Measurements from ENCODE around the gene KIF17. TPM values are rescaled to one million over a fixed set of nuclear protein-coding genes. Genes with fewer than 3 reads are reported as not detected.
A peak's percentile ranks its signal among the peaks of the same experiment; 100 is the strongest.

Gene KIF17
- total RNA-seq, 1 donor from 2014 or later: 2.2 TPM

DNA sequence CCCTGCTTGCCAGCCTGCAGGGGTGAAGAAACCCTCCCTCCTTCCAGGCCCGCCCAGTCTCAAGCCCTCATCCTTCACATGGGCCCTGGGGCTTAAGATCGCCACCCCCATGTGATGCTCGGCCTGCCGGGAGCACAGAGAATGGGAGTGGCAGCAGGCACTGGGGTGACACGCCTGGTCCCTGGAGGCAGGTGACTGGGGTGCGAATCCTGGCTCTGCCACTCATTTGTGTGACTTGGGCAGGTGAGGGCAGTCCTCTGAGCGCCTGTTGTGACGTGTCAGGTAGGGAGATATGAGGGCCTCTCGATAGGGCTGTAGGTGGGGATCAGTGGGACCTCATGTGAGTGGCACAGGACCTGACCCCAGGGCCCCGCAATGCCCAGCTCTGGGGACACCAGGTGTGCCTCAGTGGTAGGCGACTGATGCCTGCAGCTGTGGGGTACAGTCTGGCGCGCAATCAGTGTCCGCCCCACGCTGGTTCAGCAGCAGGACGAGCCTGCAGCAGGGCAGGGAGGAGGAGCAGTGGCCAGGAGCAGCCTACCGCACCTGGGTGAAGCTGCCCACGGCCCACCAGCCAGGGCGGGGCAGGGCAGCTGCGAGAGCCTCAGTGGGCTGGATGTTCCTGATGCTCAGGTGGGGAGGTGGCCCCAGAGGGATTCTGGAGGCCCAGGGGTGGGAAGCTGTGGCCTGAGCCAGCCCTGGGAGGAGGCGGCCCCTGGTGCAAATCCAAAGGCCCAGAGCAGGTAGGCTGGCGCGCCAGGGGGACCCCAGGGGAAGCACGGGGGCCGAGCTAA lies 8.5 kb upstream of the KIF17 start:
- no peak overlapping the region for H3K4me2 ChIP-seq (ENCODE audit: low read length)
- no peak for TF ChIP-seq EZH2 (IDR thresholded peaks at IDR 0.05; ENCODE audit: insufficient read depth, low read length)
- TF ChIP-seq, protein P1, sequence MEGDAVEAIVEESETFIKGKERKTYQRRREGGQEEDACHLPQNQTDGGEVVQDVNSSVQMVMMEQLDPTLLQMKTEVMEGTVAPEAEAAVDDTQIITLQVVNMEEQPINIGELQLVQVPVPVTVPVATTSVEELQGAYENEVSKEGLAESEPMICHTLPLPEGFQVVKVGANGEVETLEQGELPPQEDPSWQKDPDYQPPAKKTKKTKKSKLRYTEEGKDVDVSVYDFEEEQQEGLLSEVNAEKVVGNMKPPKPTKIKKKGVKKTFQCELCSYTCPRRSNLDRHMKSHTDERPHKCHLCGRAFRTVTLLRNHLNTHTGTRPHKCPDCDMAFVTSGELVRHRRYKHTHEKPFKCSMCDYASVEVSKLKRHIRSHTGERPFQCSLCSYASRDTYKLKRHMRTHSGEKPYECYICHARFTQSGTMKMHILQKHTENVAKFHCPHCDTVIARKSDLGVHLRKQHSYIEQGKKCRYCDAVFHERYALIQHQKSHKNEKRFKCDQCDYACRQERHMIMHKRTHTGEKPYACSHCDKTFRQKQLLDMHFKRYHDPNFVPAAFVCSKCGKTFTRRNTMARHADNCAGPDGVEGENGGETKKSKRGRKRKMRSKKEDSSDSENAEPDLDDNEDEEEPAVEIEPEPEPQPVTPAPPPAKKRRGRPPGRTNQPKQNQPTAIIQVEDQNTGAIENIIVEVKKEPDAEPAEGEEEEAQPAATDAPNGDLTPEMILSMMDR (IDR thresholded peaks at IDR 0.05; ENCODE audit: insufficient read depth, low read depth, low read length): no peak
- H3K27me3 ChIP-seq (ENCODE audit: insufficient read depth, low read length): peaks cover 5% of the 10 kb centered on the region
- no peaks in the 10 kb centered on the region for H3K79me2 ChIP-seq (ENCODE audit: insufficient read depth, low read length)
- H2AFZ ChIP-seq (ENCODE audit: low read depth, low read length): no peak overlapping the region
- H3K27ac Mint-ChIP-seq (ENCODE audit: unreplicated experiment): no peak overlapping the region
- FAIRE-seq: no peak
- H3K36me3 ChIP-seq (ENCODE audit: insufficient read depth, low read length): no peaks in the 10 kb centered on the region
- H3K27me3 Mint-ChIP-seq (ENCODE audit: low read depth, unreplicated experiment): peaks cover 14% of the 10 kb centered on the region
- no peaks in the 10 kb centered on the region for H3K4me1 ChIP-seq (ENCODE audit: insufficient read depth, low read length)
- peaks cover 2% of the 10 kb centered on the region for H3K36me3 Mint-ChIP-seq (ENCODE audit: low read depth, unreplicated experiment)
- no peak for DNase-seq (ENCODE audit: low read depth)
- peaks cover 2% of the 10 kb centered on the region for H3K4me1 Mint-ChIP-seq (ENCODE audit: low read depth, unreplicated experiment)
- H3K9me3 ChIP-seq (ENCODE audit: insufficient read depth, low read depth, low read length): no peaks in the 10 kb centered on the region
- no peak overlapping the region for H3K4me3 Mint-ChIP-seq (ENCODE audit: unreplicated experiment)
- H3K9me3 Mint-ChIP-seq (ENCODE audit: unreplicated experiment): no peaks in the 10 kb centered on the region
- no peak overlapping the region for H3K9ac ChIP-seq (ENCODE audit: low read length)
- H4K20me1 ChIP-seq (ENCODE audit: insufficient read depth, low read length): peaks cover 4% of the 10 kb centered on the region
- H3K4me3 ChIP-seq (ENCODE audit: insufficient read depth, low read depth, low read length): no peak overlapping the region
- H3K27ac ChIP-seq (ENCODE audit: low read depth, low read length): no peak overlapping the region

DNA sequence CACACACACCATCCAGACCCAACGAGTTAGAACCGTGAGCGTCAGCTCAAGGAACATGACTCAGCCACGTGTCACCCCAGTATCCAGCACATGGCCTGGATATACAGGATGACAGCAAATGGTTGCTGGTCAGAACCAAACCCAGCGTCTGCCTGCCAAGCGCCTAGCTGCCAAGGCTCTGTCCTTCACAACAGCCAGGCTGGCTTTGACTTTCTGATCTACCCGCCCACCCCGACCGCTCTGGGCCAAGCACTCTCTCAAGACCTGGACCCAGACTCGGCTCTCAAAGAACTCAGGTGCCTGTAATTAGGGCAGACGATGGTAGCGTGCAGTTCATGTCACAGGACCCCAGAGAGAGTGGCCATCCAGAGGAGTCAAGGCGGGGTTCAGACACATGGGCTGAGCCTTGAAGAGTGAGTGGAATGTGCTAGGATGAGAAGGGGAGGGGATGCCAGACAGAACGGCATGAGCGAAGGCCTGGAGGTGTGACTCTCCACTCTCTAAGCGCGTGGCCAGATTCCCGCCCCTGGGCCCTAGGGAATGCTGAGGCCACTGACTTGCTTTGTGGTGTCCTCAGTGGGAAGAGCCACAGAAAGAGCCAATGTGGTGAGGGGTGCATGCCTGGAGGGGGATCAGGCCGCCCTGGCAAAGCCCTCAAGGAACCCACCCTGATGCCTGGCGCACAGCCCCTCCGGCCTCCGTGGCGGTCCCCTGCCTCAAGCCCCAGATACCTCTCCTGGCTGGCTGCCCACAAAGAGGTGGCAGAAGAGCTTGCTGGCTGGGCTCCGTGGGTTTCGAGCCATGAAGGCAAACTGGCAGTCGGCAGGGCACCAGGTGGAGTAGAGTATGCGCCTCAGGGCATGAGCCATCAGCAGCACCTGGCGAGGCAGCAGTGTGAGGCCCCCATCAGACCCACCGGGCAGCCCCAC lies 7.6 kb upstream of the KIF17 start:
- DNase-seq (ENCODE audit: low read depth): peak; percentile 47

More for the DNA sequence above, 7.6 kb upstream of the KIF17 start:
- H3K4me2 ChIP-seq (ENCODE audit: low read length): no peak overlapping the region
- no peaks in the 10 kb centered on the region for H3K4me1 ChIP-seq (ENCODE audit: insufficient read depth, low read length)
- Mint-ChIP-seq H3K4me1 (ENCODE audit: low read depth, unreplicated experiment) (peaks cover 2% of the 10 kb centered on the region), H3K27me3 (ENCODE audit: low read depth, unreplicated experiment) (peaks cover 14% of the 10 kb centered on the region), H3K4me3 (ENCODE audit: unreplicated experiment) (no peak overlapping the region), H3K9me3 (ENCODE audit: unreplicated experiment) (no peaks in the 10 kb centered on the region), H3K36me3 (ENCODE audit: low read depth, unreplicated experiment) (peaks cover 2% of the 10 kb centered on the region), H3K27ac (ENCODE audit: unreplicated experiment) (no peak overlapping the region)
- H3K4me3 ChIP-seq (ENCODE audit: insufficient read depth, low read depth, low read length): no peak overlapping the region
- H3K9me3 ChIP-seq (ENCODE audit: insufficient read depth, low read depth, low read length): no peaks in the 10 kb centered on the region
- H4K20me1 ChIP-seq (ENCODE audit: insufficient read depth, low read length): no peaks in the 10 kb centered on the region
- FAIRE-seq: no peak
- H3K36me3 ChIP-seq (ENCODE audit: insufficient read depth, low read length): no peaks in the 10 kb centered on the region
- no peak for TF ChIP-seq EZH2 (IDR thresholded peaks at IDR 0.05; ENCODE audit: insufficient read depth, low read length)
- TF ChIP-seq, protein P1 (IDR thresholded peaks at IDR 0.05; ENCODE audit: insufficient read depth, low read depth, low read length): no peak
- H2AFZ ChIP-seq (ENCODE audit: low read depth, low read length): no peak overlapping the region
- no peaks in the 10 kb centered on the region for H3K79me2 ChIP-seq (ENCODE audit: insufficient read depth, low read length)
- H3K27me3 ChIP-seq (ENCODE audit: insufficient read depth, low read length): peaks cover 3% of the 10 kb centered on the region
- no peak overlapping the region for H3K9ac ChIP-seq (ENCODE audit: low read length)
- no peak overlapping the region for H3K27ac ChIP-seq (ENCODE audit: low read depth, low read length)
